ENCODE measurements around the gene TAF6L. TPM values are rescaled to one million over a fixed set of nuclear protein-coding genes. Genes with fewer than 3 reads are reported as not detected.
"Not testable (repeated sequence)": the region's sequence is repeated elsewhere in the genome, so short reads cannot be mapped to it uniquely, and the experiment has no call there.

Gene TAF6L
- total RNA-seq, 1 donor from 2014 or later, result 50.5 TPM

DNA sequence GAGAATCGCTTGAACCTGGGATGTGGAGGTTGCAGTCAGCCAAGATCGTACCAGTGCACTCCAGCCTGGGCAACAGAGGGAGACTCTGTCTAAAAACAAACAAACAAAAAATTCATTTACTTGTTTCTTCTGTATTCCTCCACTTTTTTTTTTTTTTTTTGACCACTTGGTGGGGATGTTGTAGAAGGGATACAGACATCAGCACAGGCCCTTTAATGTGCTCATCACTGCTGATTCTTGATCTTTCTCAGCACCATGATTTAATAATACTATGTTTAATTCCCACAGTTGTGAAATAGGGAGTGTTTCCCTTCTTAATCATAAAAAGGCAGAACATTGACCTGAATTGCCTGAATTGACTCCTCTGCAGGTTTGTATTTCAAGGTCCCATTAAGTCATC lies 38.4 kb upstream of the TAF6L start:
- DNase-seq (ENCODE audit: low read depth, low spot score), result no peak
- H3K4me1 Mint-ChIP-seq, result peaks cover 9% of the 10 kb centered on the region
- peaks cover 2% of the 10 kb centered on the region for H3K36me3 Mint-ChIP-seq (ENCODE audit: low read depth)
- no peaks in the 10 kb centered on the region for H3K9me3 Mint-ChIP-seq
- TF ChIP-seq, protein P1, sequence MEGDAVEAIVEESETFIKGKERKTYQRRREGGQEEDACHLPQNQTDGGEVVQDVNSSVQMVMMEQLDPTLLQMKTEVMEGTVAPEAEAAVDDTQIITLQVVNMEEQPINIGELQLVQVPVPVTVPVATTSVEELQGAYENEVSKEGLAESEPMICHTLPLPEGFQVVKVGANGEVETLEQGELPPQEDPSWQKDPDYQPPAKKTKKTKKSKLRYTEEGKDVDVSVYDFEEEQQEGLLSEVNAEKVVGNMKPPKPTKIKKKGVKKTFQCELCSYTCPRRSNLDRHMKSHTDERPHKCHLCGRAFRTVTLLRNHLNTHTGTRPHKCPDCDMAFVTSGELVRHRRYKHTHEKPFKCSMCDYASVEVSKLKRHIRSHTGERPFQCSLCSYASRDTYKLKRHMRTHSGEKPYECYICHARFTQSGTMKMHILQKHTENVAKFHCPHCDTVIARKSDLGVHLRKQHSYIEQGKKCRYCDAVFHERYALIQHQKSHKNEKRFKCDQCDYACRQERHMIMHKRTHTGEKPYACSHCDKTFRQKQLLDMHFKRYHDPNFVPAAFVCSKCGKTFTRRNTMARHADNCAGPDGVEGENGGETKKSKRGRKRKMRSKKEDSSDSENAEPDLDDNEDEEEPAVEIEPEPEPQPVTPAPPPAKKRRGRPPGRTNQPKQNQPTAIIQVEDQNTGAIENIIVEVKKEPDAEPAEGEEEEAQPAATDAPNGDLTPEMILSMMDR (conservative IDR thresholded peaks at IDR 0.05), result peak; percentile 47
- no peak overlapping the region for H3K27ac Mint-ChIP-seq (ENCODE audit: unreplicated experiment)
- no peaks in the 10 kb centered on the region for H3K27me3 Mint-ChIP-seq (ENCODE audit: low read depth)
- H3K4me3 Mint-ChIP-seq, result peak overlapping the region; percentile 34

DNA sequence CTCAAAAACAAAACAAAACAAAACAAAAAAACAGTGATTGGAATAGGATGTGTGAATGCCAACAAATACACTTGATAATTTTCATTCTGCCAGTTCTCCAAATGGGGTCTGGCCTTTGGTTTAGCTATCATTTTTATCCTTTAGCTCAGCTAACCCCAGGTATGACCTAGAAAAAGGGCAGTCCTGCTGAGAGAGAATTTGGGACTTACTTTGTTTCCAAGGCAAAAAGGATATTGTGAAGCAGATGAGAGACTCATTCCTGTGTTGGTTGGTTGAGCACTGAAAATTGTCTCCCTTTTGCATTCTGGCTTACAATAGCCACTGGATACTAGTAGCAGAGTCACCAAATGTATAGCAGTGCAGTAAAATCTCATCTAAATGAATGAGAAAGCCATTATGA lies 34.0 kb upstream of the TAF6L start:
- no peak overlapping the region for H3K4me3 Mint-ChIP-seq
- no peak for DNase-seq (ENCODE audit: low read depth, low spot score)
- H3K4me1 Mint-ChIP-seq, result no peaks in the 10 kb centered on the region
- H3K9me3 Mint-ChIP-seq, result no peaks in the 10 kb centered on the region
- H3K27me3 Mint-ChIP-seq (ENCODE audit: low read depth), result no peaks in the 10 kb centered on the region
- TF ChIP-seq, protein P1 (conservative IDR thresholded peaks at IDR 0.05), result no peak
- no peak overlapping the region for H3K27ac Mint-ChIP-seq (ENCODE audit: unreplicated experiment)
- peaks cover 2% of the 10 kb centered on the region for H3K36me3 Mint-ChIP-seq (ENCODE audit: low read depth)

DNA sequence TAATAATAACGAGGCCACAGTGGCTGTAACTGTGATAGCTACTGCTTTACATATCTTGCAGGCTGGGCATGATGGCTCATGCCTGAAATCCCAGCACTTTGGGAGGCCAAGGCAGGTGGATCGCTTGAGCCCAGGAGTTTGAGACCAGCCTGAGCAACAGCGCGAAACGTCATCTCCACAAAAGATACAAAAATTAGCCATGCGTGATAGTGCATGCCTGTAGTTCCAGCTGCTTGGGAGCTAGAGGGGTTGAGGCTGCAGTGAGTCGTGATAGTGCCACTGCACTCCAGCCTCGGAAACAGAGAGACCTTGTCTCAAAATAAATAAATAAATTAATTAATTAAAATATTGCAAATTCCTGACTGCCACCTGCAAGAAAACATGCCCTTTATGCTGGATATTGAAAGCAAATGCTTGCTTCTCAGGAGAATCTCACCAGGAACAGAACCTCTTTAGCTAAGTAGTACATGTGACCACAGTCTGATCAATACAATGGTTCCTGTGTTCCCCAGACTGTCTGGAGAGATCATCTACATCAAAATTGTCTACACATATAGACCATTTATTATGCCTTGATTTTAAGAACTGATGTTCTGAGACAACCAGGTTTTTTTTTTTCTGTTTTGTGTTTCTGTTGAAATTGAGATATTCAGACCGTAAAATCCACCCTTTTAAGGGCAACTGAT lies 23.6 kb upstream of the TAF6L start:
- peak overlapping the region; percentile 14 for H3K4me3 Mint-ChIP-seq

DNA sequence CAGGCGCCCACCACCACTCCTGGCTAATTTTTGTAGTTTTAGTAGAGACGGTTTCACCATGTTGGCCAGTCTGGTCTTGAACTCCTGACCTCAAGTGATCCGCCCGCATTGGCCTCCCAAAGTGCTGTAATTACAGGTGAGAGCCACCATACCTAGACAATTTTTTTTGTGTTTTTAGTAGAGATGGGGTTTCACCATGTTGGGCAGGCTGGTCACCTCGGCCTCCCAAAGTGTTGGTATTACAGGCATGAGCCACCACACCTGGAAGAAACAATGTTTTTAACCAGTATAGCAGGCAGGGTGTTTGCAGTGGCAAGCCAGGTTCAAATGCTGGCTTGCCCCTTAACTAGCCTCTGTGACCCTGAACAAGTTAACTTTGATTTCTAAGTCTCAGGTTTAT lies 21.3 kb upstream of the TAF6L start:
- Mint-ChIP-seq H3K4me1 (peaks cover 28% of the 10 kb centered on the region), H3K27ac (ENCODE audit: unreplicated experiment) (peak overlapping the region; percentile 43)
- not testable (repeated sequence) for H3K36me3 Mint-ChIP-seq (ENCODE audit: low read depth); DNase-seq (ENCODE audit: low read depth, low spot score); H3K4me3 Mint-ChIP-seq; H3K9me3 Mint-ChIP-seq; H3K27me3 Mint-ChIP-seq (ENCODE audit: low read depth)

More for the DNA sequence above, 23.6 kb upstream of the TAF6L start:
- TF ChIP-seq, protein P1 (conservative IDR thresholded peaks at IDR 0.05), result no peak
- Mint-ChIP-seq H3K4me1 (peaks cover 17% of the 10 kb centered on the region), H3K36me3 (ENCODE audit: low read depth) (peaks cover 2% of the 10 kb centered on the region), H3K9me3 (no peaks in the 10 kb centered on the region), H3K27me3 (ENCODE audit: low read depth) (no peaks in the 10 kb centered on the region), H3K27ac (ENCODE audit: unreplicated experiment) (no peak overlapping the region)
- DNase-seq (ENCODE audit: low read depth, low spot score), result no peak

DNA sequence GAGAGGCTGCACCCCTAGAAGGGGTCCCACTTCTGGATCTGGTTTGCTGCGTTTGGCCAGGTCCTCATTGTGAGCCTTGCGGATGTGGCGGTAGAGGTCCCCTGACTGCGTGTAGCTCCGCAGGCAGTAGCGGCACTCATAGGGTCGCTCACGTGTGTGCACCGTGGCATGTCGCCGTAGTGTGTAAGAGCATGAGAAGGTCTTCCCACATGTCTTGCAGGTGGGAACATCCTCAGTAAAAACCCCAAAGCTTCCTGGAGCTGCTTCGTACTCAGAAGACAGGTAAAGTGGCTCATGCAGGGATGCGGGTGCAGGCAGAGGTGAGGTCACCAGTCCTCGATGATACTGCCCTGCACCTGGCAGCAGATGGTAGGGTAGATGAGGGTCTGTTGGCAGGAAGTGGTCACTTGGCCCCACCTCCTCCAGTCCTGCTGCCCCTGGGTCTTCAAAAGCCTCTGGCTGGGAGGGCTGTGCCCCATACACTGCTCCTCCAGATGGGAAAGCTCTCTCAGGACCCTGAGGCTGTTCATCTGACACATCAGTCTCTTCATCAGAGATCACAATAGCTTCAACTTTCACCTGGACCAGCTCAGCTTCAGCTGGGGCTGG lies 18.9 kb upstream of the TAF6L start:
- Mint-ChIP-seq H3K4me1 (peaks cover 37% of the 10 kb centered on the region), H3K27me3 (ENCODE audit: low read depth) (no peaks in the 10 kb centered on the region), H3K36me3 (ENCODE audit: low read depth) (peaks cover 2% of the 10 kb centered on the region), H3K9me3 (no peaks in the 10 kb centered on the region), H3K4me3 (peak overlapping the region; percentile 44), H3K27ac (ENCODE audit: unreplicated experiment) (no peak overlapping the region)
- no peak for DNase-seq (ENCODE audit: low read depth, low spot score)
- TF ChIP-seq, protein P1 (conservative IDR thresholded peaks at IDR 0.05), result no peak
